GM18868 (cell line): ENCODE data around the gene SLC22A14.
"Not testable (repeated sequence)": the region's sequence is repeated elsewhere in the genome, so short reads cannot be mapped to it uniquely, and the experiment has no call there.

Source experiments
- ATAC-seq: cut with Tn5 transposase; IDR thresholded peaks from one replicate; pipeline ENCODE4 v1.9.1; 2021; ENCODE audit warnings: mild to moderate bottlenecking, moderate library complexity; ENCODE audit not compliant: unreplicated experiment

The SLC22A14 gene

GRCh38 chr3:38312356-38312755, 30.3 kb downstream of the SLC22A14 start:
- ATAC-seq: no peak

GRCh38 chr3:38313263-38313662, 31.2 kb downstream of the SLC22A14 start:
- ATAC-seq: no peak

GRCh38 chr3:38313695-38314094, 31.6 kb downstream of the SLC22A14 start:
- no peak for ATAC-seq

GRCh38 chr3:38314112-38314763, 32.1 kb downstream of the SLC22A14 start:
- no peak for ATAC-seq

GRCh38 chr3:38314764-38315487, 32.8 kb downstream of the SLC22A14 start:
- ATAC-seq: no peak

GRCh38 chr3:38315488-38316230, 33.6 kb downstream of the SLC22A14 start:
- ATAC-seq: no peak

- ATAC-seq: no peak
Observed at GRCh38 chr3:38316356-38317191, 34.5 kb downstream of the SLC22A14 start.

GRCh38 chr3:38317192-38317759, 35.2 kb downstream of the SLC22A14 start:
- no peak for ATAC-seq

GRCh38 chr3:38318766-38319671, 36.9 kb downstream of the SLC22A14 start:
- no peak for ATAC-seq

- not testable (repeated sequence) for ATAC-seq
Observed at GRCh38 chr3:38320638-38321037, 38.5 kb downstream of the SLC22A14 start.

- ATAC-seq: no peak
Observed at GRCh38 chr3:38323060-38323459, 41.0 kb downstream of the SLC22A14 start.

- no peak for ATAC-seq
Observed at GRCh38 chr3:38325256-38325655, 43.2 kb downstream of the SLC22A14 start.

- no peak for ATAC-seq
Observed at GRCh38 chr3:38327335-38328009, 45.4 kb downstream of the SLC22A14 start.

GRCh38 chr3:38331257-38332022, 49.3 kb downstream of the SLC22A14 start:
- ATAC-seq: no peak

- ATAC-seq: no peak
Observed at GRCh38 chr3:38332201-38332600, 50.1 kb downstream of the SLC22A14 start.

- no peak for ATAC-seq
Observed at GRCh38 chr3:38334142-38335055, 52.3 kb downstream of the SLC22A14 start.

GRCh38 chr3:38335263-38335662, 53.2 kb downstream of the SLC22A14 start:
- ATAC-seq: no peak
